ENCODE data around the gene FAM241A.

DNA sequence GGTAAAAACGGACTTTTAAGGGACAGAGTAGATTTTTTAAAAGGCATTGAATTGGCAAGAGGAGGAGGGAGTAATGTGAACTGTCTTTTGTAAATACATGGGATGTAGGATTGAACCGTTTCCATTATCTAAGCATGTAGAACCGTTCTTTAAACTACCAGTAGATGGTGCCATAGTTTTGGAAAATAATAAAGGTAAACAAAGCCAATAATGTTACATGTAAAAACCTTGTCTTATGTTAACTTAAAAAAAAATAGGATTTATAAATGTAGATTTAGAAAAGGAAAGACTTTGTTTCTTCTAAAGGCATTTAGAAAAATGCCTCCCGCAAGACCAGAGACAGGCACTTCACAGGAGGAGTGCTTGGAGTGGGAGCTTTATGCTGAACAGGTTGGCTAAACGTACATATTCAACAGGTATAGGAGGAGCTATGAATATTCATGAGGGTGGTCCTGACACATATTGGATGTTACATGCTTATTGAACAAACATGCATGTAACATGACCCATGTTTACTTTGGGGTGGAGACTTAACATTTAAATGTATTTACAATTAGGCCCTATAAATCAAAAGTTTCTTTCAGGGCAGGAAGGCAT, 45.5 kb upstream of the FAM241A start:
- TF ChIP-seq, protein P1, sequence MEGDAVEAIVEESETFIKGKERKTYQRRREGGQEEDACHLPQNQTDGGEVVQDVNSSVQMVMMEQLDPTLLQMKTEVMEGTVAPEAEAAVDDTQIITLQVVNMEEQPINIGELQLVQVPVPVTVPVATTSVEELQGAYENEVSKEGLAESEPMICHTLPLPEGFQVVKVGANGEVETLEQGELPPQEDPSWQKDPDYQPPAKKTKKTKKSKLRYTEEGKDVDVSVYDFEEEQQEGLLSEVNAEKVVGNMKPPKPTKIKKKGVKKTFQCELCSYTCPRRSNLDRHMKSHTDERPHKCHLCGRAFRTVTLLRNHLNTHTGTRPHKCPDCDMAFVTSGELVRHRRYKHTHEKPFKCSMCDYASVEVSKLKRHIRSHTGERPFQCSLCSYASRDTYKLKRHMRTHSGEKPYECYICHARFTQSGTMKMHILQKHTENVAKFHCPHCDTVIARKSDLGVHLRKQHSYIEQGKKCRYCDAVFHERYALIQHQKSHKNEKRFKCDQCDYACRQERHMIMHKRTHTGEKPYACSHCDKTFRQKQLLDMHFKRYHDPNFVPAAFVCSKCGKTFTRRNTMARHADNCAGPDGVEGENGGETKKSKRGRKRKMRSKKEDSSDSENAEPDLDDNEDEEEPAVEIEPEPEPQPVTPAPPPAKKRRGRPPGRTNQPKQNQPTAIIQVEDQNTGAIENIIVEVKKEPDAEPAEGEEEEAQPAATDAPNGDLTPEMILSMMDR (IDR thresholded peaks at IDR 0.05; ENCODE audit: insufficient read depth, low read length, poor library complexity, severe bottlenecking): no peak
- no peak for TF ChIP-seq EZH2phosphoT487 (conservative IDR thresholded peaks at IDR 0.05; ENCODE audit: low read length)
